NT2/D1 (cell line): Measurements from ENCODE around the gene GLI1.
"Not testable (repeated sequence)": the region's sequence is repeated elsewhere in the genome, so short reads cannot be mapped to it uniquely, and the experiment has no call there.

Experiments
- DNase-seq: peaks from one replicate; pipeline ENCODE4 v3.0.0-alpha.2; 2011; ENCODE audit warnings: low read depth, low spot score
- H3K27me3 ChIP-seq: 2 replicates; pipeline ENCODE4 v1.6.0; 2011; ENCODE audit warnings: mild to moderate bottlenecking; ENCODE audit not compliant: insufficient read length, insufficient read depth
- H3K36me3 ChIP-seq: 2 replicates; pipeline ENCODE4 v1.6.1; 2011; ENCODE audit warnings: mild to moderate bottlenecking, low read length, mixed read lengths; ENCODE audit not compliant: insufficient read depth, insufficient read length
- H3K4me1 ChIP-seq: 2 replicates; pipeline ENCODE4 v1.5.1; 2011; ENCODE audit not compliant: insufficient read depth, insufficient read length
- H3K4me3 ChIP-seq: 2 replicates; pipeline ENCODE4 v1.5.1; 2011; ENCODE audit warnings: low read depth; ENCODE audit not compliant: insufficient read length
- H3K9ac ChIP-seq: 2 replicates; pipeline ENCODE4 v1.6.0; 2011; ENCODE audit warnings: low read depth; ENCODE audit not compliant: insufficient read length
- H3K9me3 ChIP-seq: 2 replicates; pipeline ENCODE4 v1.5.1; 2011; ENCODE audit warnings: mild to moderate bottlenecking, low read length; ENCODE audit not compliant: insufficient read depth
- SUZ12 ChIP-seq: IDR thresholded peaks from 2 replicates; pipeline ENCODE4 v1.6.1; 2011; ENCODE audit not compliant: insufficient read length, insufficient read depth; ENCODE audit errors: extremely low read depth
- YY1 ChIP-seq: IDR thresholded peaks from 2 replicates; pipeline ENCODE4 v1.6.1; 2011; ENCODE audit not compliant: insufficient read length, insufficient read depth
- ZNF274 ChIP-seq: IDR thresholded peaks from 2 replicates; pipeline ENCODE4 v1.6.1; 2011; ENCODE audit warnings: mild to moderate bottlenecking, low read depth, low read length

GLI1 gene

GRCh38 chr12:57435293-57435692 lies 24.3 kb upstream of the GLI1 start:
- TF ChIP-seq SUZ12 (no peak), YY1 (no peak), ZNF274 (no peak)
- Histone ChIP-seq H3K27me3 (no peaks in the 10 kb centered on the region), H3K36me3 (no peaks in the 10 kb centered on the region), H3K4me3 (no peak overlapping the region), H3K9ac (no peak overlapping the region), H3K4me1 (peaks cover 6% of the 10 kb centered on the region), H3K9me3 (no peaks in the 10 kb centered on the region)
- DNase-seq, result no peak

GRCh38 chr12:57438400-57438799 lies 21.2 kb upstream of the GLI1 start:
- DNase-seq, result no peak
- no peaks in the 10 kb centered on the region for H3K9me3 ChIP-seq
- no peaks in the 10 kb centered on the region for H3K36me3 ChIP-seq

GRCh38 chr12:57439762-57440266 lies 19.8 kb upstream of the GLI1 start:
- peaks cover under 1% of the 10 kb centered on the region for H3K4me1 ChIP-seq
- H3K4me3 ChIP-seq, result no peak overlapping the region
- no peaks in the 10 kb centered on the region for H3K9me3 ChIP-seq
- no peaks in the 10 kb centered on the region for H3K36me3 ChIP-seq
- H3K9ac ChIP-seq, result no peak overlapping the region
- H3K27me3 ChIP-seq, result no peaks in the 10 kb centered on the region
- TF ChIP-seq YY1 (no peak), ZNF274 (no peak), SUZ12 (no peak)
- DNase-seq, result no peak

More at GRCh38 chr12:57438400-57438799, 21.2 kb upstream of the GLI1 start:
- Histone ChIP-seq H3K27me3 (no peaks in the 10 kb centered on the region), H3K4me1 (peaks cover 6% of the 10 kb centered on the region), H3K4me3 (no peak overlapping the region), H3K9ac (no peak overlapping the region)
- TF ChIP-seq SUZ12, result no peak
- TF ChIP-seq YY1, result no peak
- no peak for TF ChIP-seq ZNF274

GRCh38 chr12:57441393-57441792 lies 18.2 kb upstream of the GLI1 start:
- H3K4me3 ChIP-seq, H3K4me1 ChIP-seq, H3K9me3 ChIP-seq, H3K36me3 ChIP-seq, DNase-seq, H3K9ac ChIP-seq, H3K27me3 ChIP-seq: not testable (repeated sequence)

- no peaks in the 10 kb centered on the region for H3K9me3 ChIP-seq
- no peak overlapping the region for H3K9ac ChIP-seq
- H3K27me3 ChIP-seq, result no peaks in the 10 kb centered on the region
- no peaks in the 10 kb centered on the region for H3K4me1 ChIP-seq
- no peak overlapping the region for H3K4me3 ChIP-seq
- TF ChIP-seq YY1, result no peak
- TF ChIP-seq ZNF274, result no peak
- TF ChIP-seq SUZ12, result no peak
- no peak for DNase-seq
- no peaks in the 10 kb centered on the region for H3K36me3 ChIP-seq
Measured at GRCh38 chr12:57441846-57442427, 17.6 kb upstream of the GLI1 start.

GRCh38 chr12:57444337-57444736 lies 15.2 kb upstream of the GLI1 start:
- H3K36me3 ChIP-seq, H3K27me3 ChIP-seq, H3K4me3 ChIP-seq, H3K9ac ChIP-seq, H3K9me3 ChIP-seq, DNase-seq, H3K4me1 ChIP-seq: not testable (repeated sequence)

GRCh38 chr12:57444744-57445143 lies 14.8 kb upstream of the GLI1 start:
- H3K4me3 ChIP-seq, result no peak overlapping the region
- H3K9me3 ChIP-seq, result no peaks in the 10 kb centered on the region
- no peaks in the 10 kb centered on the region for H3K36me3 ChIP-seq
- no peak overlapping the region for H3K9ac ChIP-seq
- no peak for DNase-seq
- TF ChIP-seq SUZ12, result no peak
- TF ChIP-seq ZNF274, result no peak
- no peak for TF ChIP-seq YY1
- H3K4me1 ChIP-seq, result no peaks in the 10 kb centered on the region
- H3K27me3 ChIP-seq, result no peaks in the 10 kb centered on the region

- TF ChIP-seq YY1, result no peak
- no peak for TF ChIP-seq SUZ12
- TF ChIP-seq ZNF274, result no peak
- H3K27me3 ChIP-seq, result no peaks in the 10 kb centered on the region
Measured at GRCh38 chr12:57446292-57446960, 13.2 kb upstream of the GLI1 start.

More at GRCh38 chr12:57446292-57446960, 13.2 kb upstream of the GLI1 start:
- Histone ChIP-seq H3K4me1 (peaks cover 2% of the 10 kb centered on the region), H3K36me3 (no peaks in the 10 kb centered on the region), H3K9ac (no peak overlapping the region), H3K9me3 (no peaks in the 10 kb centered on the region), H3K4me3 (no peak overlapping the region)
- no peak for DNase-seq
